Loucy (cell line): Measurements from ENCODE around the gene ELL2.

Experiments used
- H2AFZ ChIP-seq: fragments of 200-600 bp; sonication (generic); 2 replicates; pipeline ENCODE4 v1.6.0; 2016; ENCODE audit warnings: antibody characterized with exemption, mild to moderate bottlenecking, low read length, moderate library complexity
- H3F3A ChIP-seq: fragments of 200-600 bp; 2 replicates; pipeline ENCODE4 v1.6.0; 2016; ENCODE audit warnings: antibody characterized with exemption, low read depth, mild to moderate bottlenecking
- H3K27me3 ChIP-seq: fragments of 200-600 bp; sonication (generic); 2 replicates; pipeline ENCODE4 v1.6.1; 2014; ENCODE audit warnings: low read length, mild to moderate bottlenecking; ENCODE audit not compliant: insufficient read depth, poor library complexity, severe bottlenecking
- H3K36me3 ChIP-seq: fragments of 200-600 bp; sonication (generic); 2 replicates; pipeline ENCODE4 v1.6.1; 2016; ENCODE audit warnings: low read length; ENCODE audit not compliant: insufficient read depth
- H3K4me1 ChIP-seq: fragments of 200-600 bp; sonication (generic); 2 replicates; pipeline ENCODE4 v1.5.1; 2014; ENCODE audit warnings: low read length, mild to moderate bottlenecking; ENCODE audit not compliant: insufficient read depth, poor library complexity, severe bottlenecking
- H3K4me2 ChIP-seq: fragments of 200-600 bp; sonication (generic); 2 replicates; pipeline ENCODE4 v1.6.0; 2014; ENCODE audit warnings: antibody characterized with exemption, low read length, low read depth, mild to moderate bottlenecking; ENCODE audit not compliant: poor library complexity, severe bottlenecking
- H3K4me3 ChIP-seq: fragments of 200-600 bp; sonication (generic); 2 replicates; pipeline ENCODE4 v1.5.1; 2014; ENCODE audit warnings: low read length, mild to moderate bottlenecking, mixed read lengths; ENCODE audit not compliant: poor library complexity, severe bottlenecking
- H3K79me2 ChIP-seq: fragments of 200-600 bp; sonication (generic); 2 replicates; pipeline ENCODE4 v1.6.1; 2014; ENCODE audit warnings: low read length; ENCODE audit not compliant: insufficient read depth
- H3K9ac ChIP-seq: fragments of 200-600 bp; sonication (generic); 2 replicates; pipeline ENCODE4 v1.6.0; 2014; ENCODE audit warnings: mild to moderate bottlenecking, low read depth, low read length, moderate library complexity; ENCODE audit not compliant: poor library complexity, severe bottlenecking
- H3K9me2 ChIP-seq: fragments of 200-600 bp; sonication (generic); replicated peaks from 2 replicates; pipeline ENCODE4 v1.6.1; 2016; ENCODE audit warnings: low read depth, low read length, mixed read lengths
- H3K9me3 ChIP-seq: fragments of 200-600 bp; sonication (generic); 2 replicates; pipeline ENCODE4 v1.6.1; 2014; ENCODE audit warnings: mild to moderate bottlenecking, antibody characterized with exemption, low read length, low read depth; ENCODE audit not compliant: insufficient read depth
- H4K20me1 ChIP-seq: fragments of 200-600 bp; sonication (generic); 2 replicates; pipeline ENCODE4 v1.6.0; 2014; ENCODE audit warnings: antibody characterized with exemption, low read length, mild to moderate bottlenecking; ENCODE audit not compliant: insufficient read depth, poor library complexity, severe bottlenecking
- CTCF ChIP-seq: fragments of 200-600 bp; sonication (generic); conservative IDR thresholded peaks from 2 replicates; pipeline ENCODE4 v1.5.1; 2014; ENCODE audit warnings: mild to moderate bottlenecking, antibody characterized with exemption, low read length
- EZH2phosphoT487 ChIP-seq: fragments of 200-600 bp; IDR thresholded peaks from 2 replicates; pipeline ENCODE4 v1.6.1; 2018; ENCODE audit warnings: antibody characterized with exemption, mild to moderate bottlenecking, moderate library complexity, borderline replicate concordance

ELL2 gene

GRCh38 chr5:95912029-95912428 is 49.6 kb downstream of the ELL2 start:
- Histone ChIP-seq H3K9me3 (no peaks in the 10 kb centered on the region), H4K20me1 (no peaks in the 10 kb centered on the region), H3K4me3 (no peak overlapping the region), H3K4me2 (no peak overlapping the region), H3K9ac (no peak overlapping the region), H3K9me2 (no peaks in the 10 kb centered on the region), H3K4me1 (peaks cover 24% of the 10 kb centered on the region), H3K36me3 (no peaks in the 10 kb centered on the region), H3F3A (no peaks in the 10 kb centered on the region), H3K79me2 (no peaks in the 10 kb centered on the region), H3K27me3 (no peaks in the 10 kb centered on the region), H2AFZ (no peak overlapping the region)
- TF ChIP-seq EZH2phosphoT487 (no peak), CTCF (no peak)

GRCh38 chr5:95910521-95910920 is 51.1 kb downstream of the ELL2 start:
- H3K79me2 ChIP-seq, result no peaks in the 10 kb centered on the region
- no peaks in the 10 kb centered on the region for H3K36me3 ChIP-seq
- H4K20me1 ChIP-seq, result no peaks in the 10 kb centered on the region

GRCh38 chr5:95909738-95910137 is 51.9 kb downstream of the ELL2 start:
- H3K36me3 ChIP-seq, result no peaks in the 10 kb centered on the region
- no peak overlapping the region for H3K4me3 ChIP-seq
- no peak overlapping the region for H3K4me2 ChIP-seq
- H3K79me2 ChIP-seq, result no peaks in the 10 kb centered on the region
- no peaks in the 10 kb centered on the region for H3F3A ChIP-seq
- H3K4me1 ChIP-seq, result peaks cover 5% of the 10 kb centered on the region
- no peak overlapping the region for H2AFZ ChIP-seq
- H4K20me1 ChIP-seq, result no peaks in the 10 kb centered on the region
- no peaks in the 10 kb centered on the region for H3K27me3 ChIP-seq
- H3K9me2 ChIP-seq, result no peaks in the 10 kb centered on the region
- TF ChIP-seq CTCF, result no peak
- TF ChIP-seq EZH2phosphoT487, result no peak
- H3K9ac ChIP-seq, result no peak overlapping the region
- H3K9me3 ChIP-seq, result no peaks in the 10 kb centered on the region

More at GRCh38 chr5:95910521-95910920, 51.1 kb downstream of the ELL2 start:
- Histone ChIP-seq H3K9ac (no peak overlapping the region), H3K9me3 (no peaks in the 10 kb centered on the region), H3K4me3 (no peak overlapping the region), H3K4me1 (peaks cover 9% of the 10 kb centered on the region), H3K27me3 (no peaks in the 10 kb centered on the region), H2AFZ (no peak overlapping the region), H3K9me2 (no peaks in the 10 kb centered on the region), H3K4me2 (no peak overlapping the region), H3F3A (no peaks in the 10 kb centered on the region)
- TF ChIP-seq EZH2phosphoT487, result no peak
- TF ChIP-seq CTCF, result no peak
